H9 (cell line): ENCODE measurements around the gene PARP12. TPM values are rescaled to one million over a fixed set of nuclear protein-coding genes. Genes with fewer than 3 reads are reported as not detected.

ENCODE experiments used
- DNase-seq: peaks from one replicate; pipeline ENCODE4 v3.0.0-alpha.2; 2017
- H2AFZ ChIP-seq: one replicate; pipeline ENCODE4 v1.6.1; 2013; ENCODE audit warnings: mild to moderate bottlenecking, low read length, control low read depth, moderate library complexity
- H2AK5ac ChIP-seq: 2 replicates; pipeline ENCODE4 v1.6.1; 2013; ENCODE audit warnings: low read length, control low read depth, mixed read lengths; ENCODE audit not compliant: insufficient read length
- H2BK120ac ChIP-seq: one replicate; pipeline ENCODE4 v1.6.1; 2013; ENCODE audit warnings: low read depth, mild to moderate bottlenecking, low read length, control low read depth, inconsistent platforms; ENCODE audit not compliant: poor library complexity, severe bottlenecking
- H2BK12ac ChIP-seq: 2 replicates; pipeline ENCODE4 v1.6.1; 2013; ENCODE audit warnings: low read length, control low read depth, mixed read lengths, low read depth; ENCODE audit not compliant: insufficient read length
- H2BK15ac ChIP-seq: 2 replicates; pipeline ENCODE4 v1.6.1; 2013; ENCODE audit warnings: low read depth, low read length, control low read depth
- H2BK20ac ChIP-seq: one replicate; pipeline ENCODE4 v1.6.1; 2013; ENCODE audit warnings: low read depth, mild to moderate bottlenecking, low read length, control low read depth, inconsistent platforms; ENCODE audit not compliant: poor library complexity, severe bottlenecking
- H2BK5ac ChIP-seq: 2 replicates; pipeline ENCODE4 v1.6.1; 2013; ENCODE audit warnings: low read length, control low read depth, mixed read lengths; ENCODE audit not compliant: insufficient read length
- H3K14ac ChIP-seq: 2 replicates; pipeline ENCODE4 v1.6.1; 2013; ENCODE audit warnings: low read length, control low read depth; ENCODE audit not compliant: insufficient read depth
- H3K18ac ChIP-seq: 2 replicates; pipeline ENCODE4 v1.6.1; 2013; ENCODE audit warnings: low read depth, mild to moderate bottlenecking, mixed read lengths, low read length, control low read depth; ENCODE audit not compliant: insufficient read length
- H3K23ac ChIP-seq: 2 replicates; pipeline ENCODE4 v1.6.1; 2013; ENCODE audit warnings: low read length, control low read depth, mixed read lengths, low read depth; ENCODE audit not compliant: insufficient read length
- H3K23me2 ChIP-seq: 2 replicates; pipeline ENCODE4 v1.6.1; 2013; ENCODE audit warnings: low read depth, mild to moderate bottlenecking, mixed read lengths, low read length, control low read depth; ENCODE audit not compliant: insufficient read length, poor library complexity, severe bottlenecking
- H3K27ac ChIP-seq: 2 replicates; pipeline ENCODE4 v1.5.1; 2013; ENCODE audit warnings: low read length, control low read depth, mixed read lengths, low read depth; ENCODE audit not compliant: insufficient read length
- H3K27me3 ChIP-seq: 2 replicates; pipeline ENCODE4 v1.6.1; 2013; ENCODE audit warnings: low read length, control low read depth, inconsistent platforms; ENCODE audit not compliant: insufficient read depth
- H3K4ac ChIP-seq: 2 replicates; pipeline ENCODE4 v1.6.1; 2013; ENCODE audit warnings: low read depth, mild to moderate bottlenecking, control low read depth, inconsistent platforms, low read length, moderate library complexity
- H3K4me1 ChIP-seq: 2 replicates; pipeline ENCODE4 v1.6.1; 2013; ENCODE audit warnings: low read length, control low read depth, inconsistent platforms; ENCODE audit not compliant: insufficient read depth
- H3K4me2 ChIP-seq: 2 replicates; pipeline ENCODE4 v1.6.1; 2013; ENCODE audit warnings: low read length, control low read depth, mixed read lengths; ENCODE audit not compliant: insufficient read length, insufficient read depth
- H3K56ac ChIP-seq: 2 replicates; pipeline ENCODE4 v1.6.1; 2013; ENCODE audit warnings: low read depth, mild to moderate bottlenecking, mixed read lengths, low read length, control low read depth; ENCODE audit not compliant: insufficient read length
- H3K79me1 ChIP-seq: 2 replicates; pipeline ENCODE4 v1.6.1; 2013; ENCODE audit warnings: low read depth, mild to moderate bottlenecking, moderate library complexity, low read length, control low read depth, inconsistent platforms; ENCODE audit not compliant: insufficient read depth, poor library complexity, severe bottlenecking
- H3K79me2 ChIP-seq: 2 replicates; pipeline ENCODE4 v1.6.1; 2013; ENCODE audit warnings: low read length, control low read depth, inconsistent platforms; ENCODE audit not compliant: insufficient read depth
- H3K9ac ChIP-seq: 2 replicates; pipeline ENCODE4 v1.6.1; 2013; ENCODE audit warnings: low read length, control low read depth, mixed read lengths; ENCODE audit not compliant: insufficient read length; ENCODE audit errors: extremely low read depth
- H3K9me3 ChIP-seq: one replicate; pipeline ENCODE4 v1.6.1; 2013; ENCODE audit warnings: low read depth, low read length, inconsistent platforms; ENCODE audit not compliant: control insufficient read depth
- H3T11ph ChIP-seq: one replicate; pipeline ENCODE4 v1.6.1; 2013; ENCODE audit warnings: mild to moderate bottlenecking, low read length, control low read depth, inconsistent platforms
- H4K20me1 ChIP-seq: one replicate; pipeline ENCODE4 v1.6.1; 2013; ENCODE audit not compliant: control insufficient read depth, insufficient read length, insufficient read depth
- H4K5ac ChIP-seq: 2 replicates; pipeline ENCODE4 v1.6.1; 2013; ENCODE audit warnings: low read depth, mild to moderate bottlenecking, mixed read lengths, low read length, control low read depth; ENCODE audit not compliant: insufficient read length
- H4K8ac ChIP-seq: replicated peaks from 2 replicates; pipeline ENCODE4 v1.6.1; 2013; ENCODE audit warnings: low read length, control low read depth, mixed read lengths, low read depth; ENCODE audit not compliant: insufficient read length
- H4K91ac ChIP-seq: 2 replicates; pipeline ENCODE4 v1.6.1; 2013; ENCODE audit warnings: low read depth, mild to moderate bottlenecking, moderate library complexity, mixed read lengths, low read length, control low read depth; ENCODE audit not compliant: insufficient read length
- H3K27ac Mint-ChIP-seq, 3 experiments: 2 replicates in 2 of 3; 3 replicates in 1 of 3; pipeline ENCODE4 v1.8.0; 2020 to 2021; ENCODE audit warnings: mixed read lengths in 3 of 3, mild to moderate bottlenecking in 1 of 3, moderate library complexity in 1 of 3
- H3K27me3 Mint-ChIP-seq: 2 replicates; pipeline ENCODE4 v1.8.0; 2021; ENCODE audit warnings: low read depth, mild to moderate bottlenecking, moderate library complexity, mixed read lengths
- H3K36me3 Mint-ChIP-seq, 3 experiments: 2 replicates in 2 of 3; 3 replicates in 1 of 3; pipeline ENCODE4 v1.8.0; 2020 to 2021; ENCODE audit warnings: low read depth in 3 of 3, mixed read lengths in 3 of 3; ENCODE audit not compliant: insufficient read depth in 1 of 3
- H3K4me1 Mint-ChIP-seq, 2 experiments: 2 replicates each; pipeline ENCODE4 v1.8.0; 2020; ENCODE audit warnings: mixed read lengths in 2 of 2
- H3K4me3 Mint-ChIP-seq, 2 experiments: 2 replicates in 1 of 2; 3 replicates in 1 of 2; pipeline ENCODE4 v1.8.0; 2020 to 2021; ENCODE audit warnings: mild to moderate bottlenecking in 2 of 2, mixed read lengths in 2 of 2, moderate library complexity in 1 of 2
- H3K9me3 Mint-ChIP-seq, 2 experiments: 2 replicates in 1 of 2; 3 replicates in 1 of 2; pipeline ENCODE4 v1.8.0; 2020; ENCODE audit warnings: mild to moderate bottlenecking in 2 of 2, mixed read lengths in 2 of 2, moderate library complexity in 1 of 2
- CTCF ChIP-seq: fragments of 200-600 bp; sonication (generic); conservative IDR thresholded peaks from 3 replicates; pipeline ENCODE4 v1.8.0; 2021; ENCODE audit warnings: antibody characterized with exemption, mild to moderate bottlenecking
- WGBS: extraction: QIAGEN DNeasy Blood & Tissue Kit; methylation state at CpG from one replicate; pipeline ENCODE4 v1.1.7; 2013; ENCODE audit warnings: missing lambda C conversion rate, low lambda C conversion rate, mixed read lengths; ENCODE audit not compliant: insufficient read length; ENCODE audit errors: extremely low coverage; 5-methylcytosine and 5-hydroxymethylcytosine counted together
- total RNA-seq: library from RNA; stranded (reverse); gene quantifications from 2 replicates; pipeline ENCODE4 v1.2.1, GENCODE V29; 2021

Gene PARP12
- total RNA-seq, 1 experiment from 2014 or later = 11.8 TPM

GRCh38 chr7:139984642-139985539 lies 77.9 kb downstream of the PARP12 start:
- Histone ChIP-seq H3K14ac (no peak overlapping the region), H3K79me1 (no peaks in the 10 kb centered on the region), H3K18ac (no peak overlapping the region), H3K56ac (no peak overlapping the region), H2BK120ac (no peak overlapping the region), H3K4ac (no peak overlapping the region), H3K23me2 (no peaks in the 10 kb centered on the region), H2AFZ (no peak overlapping the region), H3K9ac (no peak overlapping the region), H4K8ac (no peak overlapping the region), H3K27me3 (no peaks in the 10 kb centered on the region; the same call in 1 of the 2 replicates), H2AK5ac (no peak overlapping the region), H3K23ac (no peak overlapping the region), H3K4me1 (peaks cover 2% of the 10 kb centered on the region; the same call in 1 of the 2 replicates), H4K91ac (no peak overlapping the region), H2BK12ac (no peak overlapping the region), H3T11ph (no peak overlapping the region), H3K4me2 (no peak overlapping the region), H2BK5ac (no peak overlapping the region), H4K5ac (no peak overlapping the region), H4K20me1 (no peaks in the 10 kb centered on the region), H2BK15ac (no peak overlapping the region), H2BK20ac (no peak overlapping the region), H3K27ac (no peak overlapping the region), H3K79me2 (no peaks in the 10 kb centered on the region), H3K9me3 (no peaks in the 10 kb centered on the region)
- H3K36me3 Mint-ChIP-seq = no peaks in the 10 kb centered on the region
- H3K27me3 Mint-ChIP-seq = peaks cover 3% of the 10 kb centered on the region; the same call in 1 of the 2 replicates
- no peak for DNase-seq
- no peak overlapping the region for H3K27ac Mint-ChIP-seq
- H3K4me3 Mint-ChIP-seq = no peak overlapping the region
- no peak for TF ChIP-seq CTCF
- H3K9me3 Mint-ChIP-seq = no peaks in the 10 kb centered on the region
- peaks cover 17 to 31% of the 10 kb centered on the region in 2 experiments for H3K4me1 Mint-ChIP-seq
- WGBS = no CpG with 5 or more reads among the region's 8 CpGs
